Upper lobe of left lung (tissue), 4 donors: ENCODE measurements around the gene NUTF2.

Experiments used
- POLR2A ChIP-seq, 4 donors: fragments of 450-650 bp; IDR thresholded peaks; one replicate each; pipeline ENCODE4 v1.5.1; 2016 to 2017; ENCODE audit warnings: antibody characterized with exemption in 4 of 4, mild to moderate bottlenecking in 2 of 4
- POLR2AphosphoS5 ChIP-seq, 2 donors: sonication (generic); formaldehyde crosslinking; IDR thresholded peaks; one replicate each; pipeline ENCODE4 v1.5.1; 2017; ENCODE audit warnings: antibody characterized with exemption in 2 of 2
- TF ChIP-seq, protein P1 (sequence below), 6 experiments: fragments of 450-650 bp in 4 of 6; fragments of 200-600 bp in 2 of 6; sonication (generic) in 2 of 6; IDR thresholded peaks; one replicate each; pipeline ENCODE4 v1.5.1; 2016 to 2019; ENCODE audit warnings: antibody characterized with exemption in 6 of 6

DNA sequence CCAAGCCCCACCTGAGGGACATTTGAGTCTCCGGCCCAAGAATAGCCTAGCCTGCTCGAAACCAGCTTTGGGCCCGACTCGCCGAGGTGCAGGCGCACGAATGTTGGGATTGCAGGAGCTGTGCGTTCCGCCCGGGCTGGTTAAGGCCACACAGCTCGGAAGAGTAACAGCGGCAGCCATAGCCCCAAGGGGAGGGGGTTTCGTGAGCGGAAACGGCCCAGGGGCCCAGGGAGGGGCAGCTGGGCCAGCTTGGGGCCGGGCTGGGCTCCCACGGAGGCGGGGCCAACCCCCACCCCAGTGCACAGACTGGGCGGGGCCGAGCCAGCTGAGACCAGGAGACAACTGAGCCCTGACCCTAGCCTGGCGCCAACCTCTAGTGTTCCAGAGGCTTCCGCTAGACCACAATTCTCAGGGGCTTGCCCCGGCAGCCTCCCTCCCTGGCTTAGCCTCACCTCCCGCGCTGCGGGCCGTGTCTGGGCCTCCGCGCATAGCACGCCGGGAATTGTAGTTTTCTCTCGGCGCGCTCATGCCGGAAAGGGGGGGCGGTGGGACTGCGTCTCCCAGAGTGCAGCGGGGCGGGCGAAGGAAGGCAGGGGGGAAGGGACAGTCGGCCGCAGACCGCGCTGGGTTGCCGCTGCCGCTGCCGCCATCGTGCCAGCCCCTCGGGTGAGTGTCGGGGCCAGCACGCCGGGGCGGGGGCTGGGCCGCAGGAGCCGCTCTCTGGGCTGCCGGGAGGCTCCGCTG lies at the start of gene NUTF2:
- TF ChIP-seq, protein P1, sequence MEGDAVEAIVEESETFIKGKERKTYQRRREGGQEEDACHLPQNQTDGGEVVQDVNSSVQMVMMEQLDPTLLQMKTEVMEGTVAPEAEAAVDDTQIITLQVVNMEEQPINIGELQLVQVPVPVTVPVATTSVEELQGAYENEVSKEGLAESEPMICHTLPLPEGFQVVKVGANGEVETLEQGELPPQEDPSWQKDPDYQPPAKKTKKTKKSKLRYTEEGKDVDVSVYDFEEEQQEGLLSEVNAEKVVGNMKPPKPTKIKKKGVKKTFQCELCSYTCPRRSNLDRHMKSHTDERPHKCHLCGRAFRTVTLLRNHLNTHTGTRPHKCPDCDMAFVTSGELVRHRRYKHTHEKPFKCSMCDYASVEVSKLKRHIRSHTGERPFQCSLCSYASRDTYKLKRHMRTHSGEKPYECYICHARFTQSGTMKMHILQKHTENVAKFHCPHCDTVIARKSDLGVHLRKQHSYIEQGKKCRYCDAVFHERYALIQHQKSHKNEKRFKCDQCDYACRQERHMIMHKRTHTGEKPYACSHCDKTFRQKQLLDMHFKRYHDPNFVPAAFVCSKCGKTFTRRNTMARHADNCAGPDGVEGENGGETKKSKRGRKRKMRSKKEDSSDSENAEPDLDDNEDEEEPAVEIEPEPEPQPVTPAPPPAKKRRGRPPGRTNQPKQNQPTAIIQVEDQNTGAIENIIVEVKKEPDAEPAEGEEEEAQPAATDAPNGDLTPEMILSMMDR (IDR thresholded peaks at IDR 0.05), result peak in 3 of 6 experiments; percentile 1 to 12 (median 4)
- TF ChIP-seq POLR2A (IDR thresholded peaks at IDR 0.05) (peak in 2 of 4 donors; percentile 5 to 73), POLR2AphosphoS5 (IDR thresholded peaks at IDR 0.05) (peak; percentile 70 to 85)
